GM19463 (cell line): ENCODE data around the gene USH1G.
"Not testable (repeated sequence)": the region's sequence is repeated elsewhere in the genome, so short reads cannot be mapped to it uniquely, and the experiment has no call there.

Experiments used
- ATAC-seq: cut with Tn5 transposase; IDR thresholded peaks from one replicate; pipeline ENCODE4 v1.9.1; 2021; ENCODE audit warnings: mild to moderate bottlenecking, moderate library complexity; ENCODE audit not compliant: unreplicated experiment

The USH1G gene

GRCh38 chr17:74935585-74936469 lies 12.8 kb upstream of the USH1G start, which contains the start of gene OTOP3:
TSS of gene OTOP3 (plus strand) at chr17:74935898. CDS start at chr17:74935922, 24 bp downstream.
- no peak for ATAC-seq

GRCh38 chr17:74935048-74935447 lies 12.0 kb upstream of the USH1G start:
- ATAC-seq: no peak

GRCh38 chr17:74930535-74931036 lies 7.5 kb upstream of the USH1G start:
- ATAC-seq: no peak

DNA sequence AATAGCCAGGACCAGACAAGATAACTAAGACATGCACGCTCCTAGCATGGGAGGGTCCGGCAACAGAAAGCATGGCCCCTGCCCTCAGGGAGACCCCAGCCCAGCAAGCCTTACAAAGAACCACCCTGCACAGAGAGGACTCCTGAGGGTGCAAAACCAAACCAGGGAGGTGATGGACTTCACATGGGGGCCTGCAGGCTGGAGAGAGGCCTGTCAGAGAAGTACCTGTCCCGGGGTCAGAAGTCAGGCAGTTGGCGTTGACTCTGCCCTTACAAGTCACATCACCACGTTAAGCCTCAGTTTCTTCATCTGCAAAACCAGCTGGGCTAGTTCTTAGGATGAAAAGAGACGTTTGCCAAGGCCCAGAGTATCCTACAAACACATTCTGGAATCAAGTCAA lies 5.7 kb upstream of the USH1G start:
- ATAC-seq: no peak

- no peak for ATAC-seq
Observed at GRCh38 chr17:74925242-74925641, 2.2 kb upstream of the USH1G start.

DNA sequence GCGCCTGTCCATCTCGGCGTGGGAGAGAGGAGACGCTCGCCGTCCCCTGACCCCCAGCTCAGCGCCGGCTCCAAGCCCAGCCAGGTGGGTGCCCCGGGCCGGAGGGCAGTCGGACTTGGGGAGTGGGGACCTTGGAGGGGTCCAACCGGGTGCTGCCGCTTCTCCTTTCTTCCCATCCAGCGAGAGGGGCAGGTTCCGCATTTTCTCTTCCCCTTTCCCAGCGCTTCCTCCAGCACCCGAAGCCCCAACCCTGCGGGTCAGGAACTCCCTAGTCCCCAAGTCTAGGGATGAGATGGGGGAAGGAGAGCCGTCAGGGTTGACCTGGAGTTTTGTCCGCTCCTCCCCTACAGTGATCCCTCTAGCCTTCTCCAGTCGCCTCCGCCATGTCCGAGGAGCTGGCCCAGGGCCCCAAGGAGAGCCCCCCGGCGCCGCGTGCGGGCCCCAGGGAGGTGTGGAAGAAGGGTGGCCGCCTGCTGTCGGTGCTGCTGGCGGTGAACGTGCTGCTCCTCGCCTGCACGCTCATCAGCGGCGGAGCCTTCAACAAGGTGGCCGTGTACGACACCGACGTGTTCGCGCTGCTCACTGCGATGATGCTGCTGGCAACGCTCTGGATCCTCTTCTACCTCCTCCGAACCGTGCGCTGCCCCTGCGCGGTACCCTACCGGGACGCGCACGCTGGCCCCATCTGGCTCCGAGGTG lies 1.3 kb upstream of the USH1G start, which contains the start of gene OTOP2:
Gene OTOP2, plus strand, starts transcription at position 24 of the 699 bp plus-strand sequence. Its CDS starts 360 bp downstream, at position 384.
- ATAC-seq: no peak

DNA sequence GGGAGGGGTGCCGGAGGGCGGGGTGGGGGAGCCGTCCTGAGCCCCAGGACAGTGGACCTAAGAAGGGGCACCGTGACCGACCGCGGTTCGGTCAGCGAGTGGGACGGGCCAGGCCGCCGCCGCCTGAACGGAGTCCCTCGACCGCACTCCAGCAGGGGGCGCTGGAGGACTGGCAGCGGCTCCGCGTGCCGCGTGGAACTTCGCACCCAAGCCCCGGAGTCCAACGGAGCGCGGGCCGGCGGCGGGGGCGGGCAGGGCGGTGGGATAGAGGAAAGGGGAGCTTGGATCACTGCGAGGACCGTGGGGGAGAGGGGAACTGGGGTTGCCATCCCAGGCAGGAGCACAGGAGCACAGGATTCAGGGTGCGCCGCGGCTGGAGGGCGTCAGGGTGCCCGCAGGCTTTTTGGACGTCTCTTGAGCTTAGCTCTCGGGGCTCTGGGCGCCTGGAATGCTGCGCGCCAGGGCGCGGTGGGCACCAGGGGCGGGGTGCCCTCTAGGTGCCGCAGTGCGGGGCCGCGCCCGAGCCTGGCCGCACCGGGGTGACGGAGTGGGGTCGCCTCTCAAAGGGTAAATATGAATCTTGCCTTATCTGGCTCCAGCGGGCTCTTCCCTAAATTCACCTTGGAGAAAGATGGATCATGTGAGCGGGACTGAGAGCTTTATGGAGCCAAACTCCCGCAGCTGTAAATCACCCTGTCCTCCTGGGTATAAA lies 639 bp upstream of the USH1G start:
- no peak for ATAC-seq

- ATAC-seq: no peak
Observed at GRCh38 chr17:74922172-74922571, 883 bp downstream of the USH1G start.

- no peak for ATAC-seq
Observed at GRCh38 chr17:74921769-74922168, 1.3 kb downstream of the USH1G start.

- no peak for ATAC-seq
Observed at GRCh38 chr17:74921026-74921681, 1.9 kb downstream of the USH1G start.

DNA sequence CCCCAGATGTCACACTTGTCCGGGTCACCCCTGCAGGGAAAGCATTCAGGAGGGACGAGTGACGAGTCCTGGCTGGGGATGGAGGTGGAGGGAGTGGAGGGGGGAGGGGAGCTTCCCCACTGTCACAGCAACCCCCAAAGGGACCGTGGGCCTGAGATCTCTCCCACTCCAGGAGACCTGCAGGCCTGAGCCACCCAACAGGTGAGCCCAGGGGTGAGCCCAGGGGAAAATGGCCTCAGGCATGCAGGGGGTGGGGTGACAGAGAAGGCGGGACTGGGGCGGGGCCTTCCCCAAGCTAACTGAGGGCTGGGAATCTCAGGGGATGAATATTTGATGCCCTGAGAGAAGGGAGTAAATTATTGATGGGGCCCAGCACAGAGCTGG lies 2.4 kb downstream of the USH1G start:
- ATAC-seq: no peak

- no peak for ATAC-seq
Observed at GRCh38 chr17:74920306-74920620, 2.8 kb downstream of the USH1G start.

GRCh38 chr17:74919440-74920305 lies 3.4 kb downstream of the USH1G start:
- no peak for ATAC-seq

GRCh38 chr17:74918906-74919305 lies 4.1 kb downstream of the USH1G start:
- ATAC-seq: no peak

GRCh38 chr17:74917430-74917829 lies 5.6 kb downstream of the USH1G start:
- ATAC-seq: no peak

GRCh38 chr17:74916851-74917199 lies 6.2 kb downstream of the USH1G start:
- ATAC-seq: no peak

- ATAC-seq: no peak
Observed at GRCh38 chr17:74916136-74916850, 6.8 kb downstream of the USH1G start.

- ATAC-seq: not testable (repeated sequence)
Observed at GRCh38 chr17:74911423-74911822, 11.6 kb downstream of the USH1G start.

- not testable (repeated sequence) for ATAC-seq
Observed at GRCh38 chr17:74909097-74909496, 14.0 kb downstream of the USH1G start.
